HepG2 (cell line): ENCODE measurements around the gene NPTXR. TPM values are rescaled to one million over a fixed set of nuclear protein-coding genes. Genes with fewer than 3 reads are reported as not detected.

ENCODE experiments used
- ATAC-seq: fragments of 200-7000 bp; cut with Tn5 transposase; 3 replicates; pipeline ENCODE4 v1.9.1; 2020; ENCODE audit warnings: mild to moderate bottlenecking, moderate library complexity
- BruUV-seq: library from RNA; stranded (reverse); fragments of 400-500 nt; replicated peaks from 2 replicates; lab custom pipeline; 2021; lab: Mats Ljungman, UMichigan
- CTCF ChIA-PET: fragments of 300-600 bp; formaldehyde crosslinking; extraction: SDS; loops from one replicate; lab custom pipeline; 2021; ENCODE audit warnings: low total read pairs, inconsistent platforms, low intra/inter-chr PET ratio; lab: Yijun Ruan, JAX
- POLR2A ChIA-PET: fragments of 350-600 bp; sonication (Branson Sonifier 250); formaldehyde crosslinking; loops from one replicate; lab custom pipeline; 2020; ENCODE audit warnings: antibody characterized with exemption, inconsistent platforms; lab: Yijun Ruan, JAX
- DNase-seq: peaks from one replicate; pipeline ENCODE4 v3.0.0-alpha.2; 2015; ENCODE audit warnings: low spot score
- FAIRE-seq: peaks from 3 replicates; lab custom pipeline; 2011; peaks lifted over from hg19 to GRCh38; lab: Jason Lieb, UNC
- H2AFZ ChIP-seq: one replicate; pipeline ENCODE4 v1.6.1; 2011; ENCODE audit warnings: low read length, inconsistent platforms
- H3K27ac ChIP-seq: fragments of 300-600 bp; 3 replicates; pipeline ENCODE4 v1.8.0; 2011; ENCODE audit warnings: mixed run types, mild to moderate bottlenecking, mixed read lengths, low read length, inconsistent platforms; ENCODE audit not compliant: insufficient read depth; ENCODE audit errors: extremely low read length
- H3K27me3 ChIP-seq, 2 experiments: fragments of 200-600 bp in 1 of 2; 2 replicates in 1 of 2; 3 replicates in 1 of 2; pipeline versions ENCODE4 v1.6.0 to v1.8.0; 2011; ENCODE audit warnings: low read length in 2 of 2, mild to moderate bottlenecking in 2 of 2, moderate library complexity in 2 of 2, inconsistent platforms in 1 of 2; ENCODE audit not compliant: insufficient read depth in 2 of 2, control insufficient read depth in 1 of 2
- H3K36me3 ChIP-seq, 2 experiments: fragments of 200-600 bp in 1 of 2; replicated peaks in 1 of 2; 2 replicates in 1 of 2; 3 replicates in 1 of 2; pipeline versions ENCODE4 v1.5.1 to v1.8.0; 2011; ENCODE audit warnings: low read length in 2 of 2, inconsistent platforms in 1 of 2; ENCODE audit not compliant: insufficient read depth in 2 of 2, control insufficient read depth in 1 of 2
- H3K4me1 ChIP-seq: 2 replicates; pipeline ENCODE4 v1.5.1; 2012; ENCODE audit warnings: low read length, inconsistent platforms; ENCODE audit not compliant: insufficient read depth
- H3K4me2 ChIP-seq: 2 replicates; pipeline ENCODE4 v1.6.0; 2011; ENCODE audit warnings: low read depth, low read length, inconsistent platforms
- H3K4me3 ChIP-seq, 3 experiments: fragments of 200-600 bp in 1 of 3; sonication (generic), shearing (Covaris generic) in 1 of 3; replicated peaks in 1 of 3; 2 replicates each; pipeline ENCODE4 v1.5.1; 2011 to 2016; ENCODE audit warnings: low read length in 3 of 3, inconsistent platforms in 2 of 3, low read depth in 2 of 3, mild to moderate bottlenecking in 2 of 3, control low read depth in 1 of 3, mixed read lengths in 1 of 3; ENCODE audit not compliant: insufficient read depth in 1 of 3
- H3K79me2 ChIP-seq: one replicate; pipeline ENCODE4 v1.6.1; 2011; ENCODE audit warnings: low read length, inconsistent platforms; ENCODE audit not compliant: insufficient read depth
- H3K9ac ChIP-seq: 2 replicates; pipeline ENCODE4 v1.6.0; 2011; ENCODE audit warnings: mild to moderate bottlenecking, low read depth, low read length, inconsistent platforms; ENCODE audit not compliant: insufficient read depth
- H3K9me3 ChIP-seq: 2 replicates; pipeline ENCODE4 v1.5.1; 2012; ENCODE audit warnings: mild to moderate bottlenecking, low read length
- H4K20me1 ChIP-seq: 2 replicates; pipeline ENCODE4 v1.6.0; 2011; ENCODE audit warnings: inconsistent platforms, mild to moderate bottlenecking, low read length, moderate library complexity; ENCODE audit not compliant: insufficient read depth
- CENPT ChIP-seq: sonication (generic); formaldehyde crosslinking; IDR thresholded peaks from 2 replicates; pipeline ENCODE4 v1.8.0; 2022; ENCODE audit warnings: low read depth, mild to moderate bottlenecking, moderate library complexity, missing genetic modification reagents
- FOXA1 ChIP-seq, 2 experiments: fragments of 450-650 bp in 1 of 2; sonication (generic) in 1 of 2; formaldehyde crosslinking in 1 of 2; IDR thresholded peaks; 2 replicates each; pipeline versions ENCODE4 v1.4.0 to v1.6.1; 2016 to 2020; ENCODE audit warnings: missing genetic modification reagents in 1 of 2
- GMEB1 ChIP-seq: sonication (generic); formaldehyde crosslinking; IDR thresholded peaks from 2 replicates; pipeline ENCODE4 v1.5.1; 2020; ENCODE audit warnings: missing genetic modification reagents, mild to moderate bottlenecking, borderline replicate concordance
- HOXA9 ChIP-seq: sonication (generic); formaldehyde crosslinking; IDR thresholded peaks from 2 replicates; pipeline ENCODE4 v1.8.1; 2022; ENCODE audit warnings: missing genetic modification reagents, mild to moderate bottlenecking, moderate library complexity, borderline replicate concordance
- IKZF4 ChIP-seq: sonication (generic); formaldehyde crosslinking; IDR thresholded peaks from 2 replicates; pipeline ENCODE4 v1.5.1; 2020; ENCODE audit warnings: borderline replicate concordance, mild to moderate bottlenecking, low read depth, missing genetic modification reagents; ENCODE audit errors: not compliant biosample characterization
- KAT2B ChIP-seq: fragments of 150-350 bp; IDR thresholded peaks from 2 replicates; pipeline ENCODE4 v1.6.1; 2014; ENCODE audit warnings: low read depth, low read length, borderline replicate concordance
- MXI1 ChIP-seq: IDR thresholded peaks from 3 replicates; pipeline ENCODE4 v1.6.1; 2012; ENCODE audit warnings: low read depth, low read length, inconsistent platforms, borderline replicate concordance
- NFYB ChIP-seq: sonication (generic); formaldehyde crosslinking; IDR thresholded peaks from 2 replicates; pipeline ENCODE4 v1.4.0; 2020; ENCODE audit warnings: missing genetic modification reagents
- REXO4 ChIP-seq: sonication (generic); formaldehyde crosslinking; IDR thresholded peaks from 2 replicates; pipeline ENCODE4 v1.8.0; 2022; ENCODE audit warnings: missing genetic modification reagents, mild to moderate bottlenecking, borderline replicate concordance
- TSC22D2 ChIP-seq: sonication (generic); formaldehyde crosslinking; IDR thresholded peaks from 2 replicates; pipeline ENCODE4 v1.5.1; 2020; ENCODE audit warnings: missing genetic modification reagents, mild to moderate bottlenecking, borderline replicate concordance
- ZFP36L1 ChIP-seq: sonication (generic); formaldehyde crosslinking; IDR thresholded peaks from 2 replicates; pipeline ENCODE4 v1.8.0; 2022; ENCODE audit warnings: mild to moderate bottlenecking, missing genetic modification reagents, moderate library complexity
- ZFX ChIP-seq: sonication (generic); formaldehyde crosslinking; IDR thresholded peaks from 2 replicates; pipeline ENCODE4 v1.4.0; 2020; ENCODE audit warnings: mild to moderate bottlenecking, low read depth, missing genetic modification reagents, moderate library complexity
- ZKSCAN5 ChIP-seq: sonication (generic); formaldehyde crosslinking; IDR thresholded peaks from 2 replicates; pipeline ENCODE4 v1.5.1; 2020; ENCODE audit warnings: mild to moderate bottlenecking, missing genetic modification reagents
- ZNF251 ChIP-seq: sonication (generic); formaldehyde crosslinking; IDR thresholded peaks from 2 replicates; pipeline ENCODE4 v1.9.0; 2021; ENCODE audit warnings: mild to moderate bottlenecking, missing genetic modification reagents
- ZNF331 ChIP-seq: sonication (generic); formaldehyde crosslinking; IDR thresholded peaks from 2 replicates; pipeline ENCODE4 v1.4.0; 2020; ENCODE audit warnings: missing genetic modification reagents
- ZSCAN25 ChIP-seq: sonication (generic); formaldehyde crosslinking; IDR thresholded peaks from 2 replicates; pipeline ENCODE4 v1.8.0; 2022; ENCODE audit warnings: mild to moderate bottlenecking, missing genetic modification reagents
- ZZZ3 ChIP-seq: sonication (generic); formaldehyde crosslinking; IDR thresholded peaks from 2 replicates; pipeline ENCODE4 v1.4.0; 2020; ENCODE audit warnings: missing genetic modification reagents, mild to moderate bottlenecking, borderline replicate concordance
- WGBS: methylation state at CpG from one replicate; pipeline ENCODE4 v1.1.6; 2017; ENCODE audit warnings: low lambda C conversion rate; 5-methylcytosine and 5-hydroxymethylcytosine counted together
- in situ Hi-C: cut with HindIII; loops from 2 replicates; pipeline ENCODE4 v1.10.0; 2017; ENCODE audit warnings: low pct_unique_long_range_greater_than_20kb; ENCODE audit not compliant: extremely low pct_ligation_motif_present
- intact Hi-C: fragments of 100-400 bp; cut with micrococcal nuclease; formaldehyde crosslinking; loops from one replicate; pipeline ENCODE4 v1.10.0; 2022; ENCODE audit not compliant: unreplicated experiment
- polyA plus RNA-seq, 8 experiments: library from polyadenylated mRNA; depleted of rRNA in 3 of 8; stranded (reverse) in 7 of 8; unstranded in 1 of 8; fragments of >200 nt; fragmentation: Illumina TruSeq in 4 of 8; extraction: Trizol in 4 of 8; gene quantifications; 2 replicates each; pipeline versions ENCODE4 v1.2.1 to v1.2.3, GENCODE V29; 2011 to 2016; ENCODE audit warnings: low read depth in 4 of 8, missing spikeins in 1 of 8, mixed read lengths in 1 of 8; ENCODE audit not compliant: insufficient read depth in 1 of 8
- total RNA-seq, 5 experiments: library from RNA; depleted of rRNA; stranded (reverse); fragments of >200 nt; fragmentation: Illumina TruSeq; extraction: Trizol; gene quantifications; 2 replicates each; pipeline ENCODE4 v1.2.3, GENCODE V29; 2016; ENCODE audit warnings: low read depth in 1 of 5

NPTXR gene
- total and polyA plus RNA-seq, 2 of the 13 experiments (the other 11 are each of a cell fraction or from before 2014, with no cell fraction given) = 2.6 to 4.8 TPM

DNA sequence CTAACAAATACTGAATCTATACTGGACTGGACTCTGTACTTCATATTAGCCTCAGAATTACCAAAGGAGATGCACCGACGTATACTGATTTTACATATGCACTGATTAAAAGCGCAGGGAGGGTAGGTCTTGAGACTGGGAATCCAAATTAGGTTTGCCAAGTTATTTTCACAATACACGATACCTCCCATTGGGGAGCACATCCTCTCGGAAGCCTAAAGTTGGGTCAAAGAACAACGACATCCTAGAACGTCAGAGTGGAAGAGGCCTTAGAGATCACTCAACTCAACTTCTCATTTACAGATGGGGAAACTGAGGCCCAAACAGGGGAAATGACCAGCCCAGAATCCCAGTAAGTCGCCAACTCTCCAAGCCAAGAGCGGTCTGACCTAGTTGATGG lies 50.5 kb downstream of the NPTXR start:
- CTCF ChIA-PET = no interaction called here
- no peaks in the 10 kb centered on the region for H3K79me2 ChIP-seq
- peaks cover 29% of the 10 kb centered on the region for H3K4me1 ChIP-seq
- H4K20me1 ChIP-seq = no peaks in the 10 kb centered on the region
- no peaks in the 10 kb centered on the region for H3K9me3 ChIP-seq
- peak overlapping the region; percentile 85 for H3K4me2 ChIP-seq
- TF ChIP-seq MXI1 = no peak
- no peak for TF ChIP-seq FOXA1 (IDR thresholded peaks at IDR 0.05)
- TF ChIP-seq FOXA1 (CRISPR knock-in tag; IDR thresholded peaks at IDR 0.05) = no peak
- TF ChIP-seq ZZZ3 (CRISPR knock-in tag) = no peak
- no peak for TF ChIP-seq CENPT (CRISPR knock-in tag)
- TF ChIP-seq GMEB1 = 0 out of 2 replicates have a peak, but pooled peaks have one; percentile 24
- TF ChIP-seq NFYB (CRISPR knock-in tag) = no peak
- no peak for TF ChIP-seq REXO4 (CRISPR knock-in tag)
- TF ChIP-seq ZKSCAN5 (CRISPR knock-in tag) = no peak
- TF ChIP-seq KAT2B = no peak
- TF ChIP-seq ZNF331 = no peak
- TF ChIP-seq ZSCAN25 (CRISPR knock-in tag) = no peak
- no peak for TF ChIP-seq HOXA9
- no peak for TF ChIP-seq TSC22D2 (CRISPR knock-in tag)
- 0 out of 2 replicates have a peak, but pooled peaks have one; percentile 39 for TF ChIP-seq ZFP36L1 (CRISPR knock-in tag)
- no peak for TF ChIP-seq ZFX (CRISPR knock-in tag)
- TF ChIP-seq ZNF251 = no peak
- peak; percentile 32 for TF ChIP-seq IKZF4
- H2AFZ ChIP-seq = no peak overlapping the region
- FAIRE-seq (no peak), DNase-seq (no peak), ATAC-seq (no peak)
- H3K36me3 ChIP-seq = no peaks in the 10 kb centered on the region
- peak overlapping the region; percentile 78 to 95 (median 83) for H3K4me3 ChIP-seq
- peak overlapping the region; percentile 77 for H3K9ac ChIP-seq
- POLR2A ChIA-PET = no interaction called here
- in situ Hi-C loops = no loop called here
- peak overlapping the region; percentile 39 for H3K27ac ChIP-seq
- BruUV-seq = no TSS peak
- WGBS = 27% methylated on average over 9 of the region's 9 CpGs
- peaks cover 0 to 4% of the 10 kb centered on the region in 2 experiments; a peak in 2 of 5 replicates for H3K27me3 ChIP-seq
- intact Hi-C loops = no loop called here
